A549 (cell line): ENCODE data around the gene IFI44L.

Experiments
- CBX2 ChIP-seq: fragments of 200-600 bp; sonication (generic); IDR thresholded peaks from 2 replicates; pipeline ENCODE4 v1.6.1; 2016; ENCODE audit warnings: low read depth, mild to moderate bottlenecking, borderline replicate concordance
- CTCF ChIP-seq: fragments of >200 bp; sonication (Bioruptor Twin); formaldehyde crosslinking; IDR thresholded peaks from 3 replicates; pipeline ENCODE4 v1.5.1; 2016
- ESRRA ChIP-seq: fragments of 150-350 bp; IDR thresholded peaks from 2 replicates; pipeline ENCODE4 v1.6.1; 2014; ENCODE audit warnings: mild to moderate bottlenecking, low read length, borderline replicate concordance
- JUNB ChIP-seq: fragments of >200 bp; sonication (Bioruptor Twin); formaldehyde crosslinking; IDR thresholded peaks from 2 replicates; pipeline ENCODE4 v1.6.1; 2016
- TF ChIP-seq, protein P1 (sequence below): fragments of 150-350 bp; IDR thresholded peaks from 2 replicates; pipeline ENCODE4 v1.6.1; 2014; ENCODE audit warnings: low read depth, mild to moderate bottlenecking, low read length

DNA sequence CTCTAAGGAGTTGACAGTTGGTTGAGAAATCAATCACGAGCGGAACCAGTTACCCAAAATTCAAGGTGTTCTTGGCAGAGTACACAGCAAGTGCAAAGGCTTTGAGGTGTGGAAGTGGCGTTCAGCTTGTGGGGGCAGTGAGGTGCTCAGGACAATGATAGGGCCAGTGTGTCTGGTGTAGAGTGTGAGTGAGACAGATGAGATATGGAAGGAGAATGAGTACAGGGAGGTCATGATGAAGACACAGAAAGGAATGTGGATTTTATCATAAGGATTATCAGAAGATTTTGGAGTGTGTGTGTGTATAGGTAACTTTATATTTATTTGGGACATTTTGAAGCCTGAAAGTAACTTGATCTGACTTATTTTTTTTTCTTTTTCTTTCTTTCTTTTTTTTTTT is 70.3 kb downstream of the IFI44L start:
- TF ChIP-seq, protein P1, sequence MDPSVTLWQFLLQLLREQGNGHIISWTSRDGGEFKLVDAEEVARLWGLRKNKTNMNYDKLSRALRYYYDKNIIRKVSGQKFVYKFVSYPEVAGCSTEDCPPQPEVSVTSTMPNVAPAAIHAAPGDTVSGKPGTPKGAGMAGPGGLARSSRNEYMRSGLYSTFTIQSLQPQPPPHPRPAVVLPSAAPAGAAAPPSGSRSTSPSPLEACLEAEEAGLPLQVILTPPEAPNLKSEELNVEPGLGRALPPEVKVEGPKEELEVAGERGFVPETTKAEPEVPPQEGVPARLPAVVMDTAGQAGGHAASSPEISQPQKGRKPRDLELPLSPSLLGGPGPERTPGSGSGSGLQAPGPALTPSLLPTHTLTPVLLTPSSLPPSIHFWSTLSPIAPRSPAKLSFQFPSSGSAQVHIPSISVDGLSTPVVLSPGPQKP: no peak
- TF ChIP-seq JUNB: no peak
- no peak for TF ChIP-seq ESRRA
- TF ChIP-seq CTCF: no peak
- TF ChIP-seq CBX2: no peak
